HepG2 (cell line): ENCODE measurements around the gene YIF1A. TPM values are rescaled to one million over a fixed set of nuclear protein-coding genes. Genes with fewer than 3 reads are reported as not detected.

Source experiments
- ATF2 ChIP-seq: sonication (generic); formaldehyde crosslinking; IDR thresholded peaks from 2 replicates; pipeline ENCODE4 v1.4.0; 2020; ENCODE audit warnings: missing genetic modification reagents
- DNMT3B ChIP-seq: conservative IDR thresholded peaks from 2 replicates; pipeline ENCODE4 v1.6.1; 2016; ENCODE audit warnings: missing biosample characterization, control low read depth
- ESRRA ChIP-seq: sonication (generic); formaldehyde crosslinking; IDR thresholded peaks from 2 replicates; pipeline ENCODE4 v1.5.1; 2020; ENCODE audit warnings: mild to moderate bottlenecking, low read depth, missing genetic modification reagents
- FOXC1 ChIP-seq: sonication (generic); formaldehyde crosslinking; IDR thresholded peaks from 2 replicates; pipeline ENCODE4 v1.8.0; 2022; ENCODE audit warnings: mild to moderate bottlenecking, missing genetic modification reagents, borderline replicate concordance
- HNF1A ChIP-seq, 2 experiments: sonication (generic) in 1 of 2; formaldehyde crosslinking in 1 of 2; IDR thresholded peaks; 2 replicates each; pipeline versions ENCODE4 v1.4.0 to v1.6.1; 2016 to 2020; ENCODE audit warnings: borderline replicate concordance in 1 of 2, low read depth in 1 of 2, mild to moderate bottlenecking in 1 of 2, missing genetic modification reagents in 1 of 2
- HNF4G ChIP-seq, 2 experiments: sonication (generic) in 1 of 2; formaldehyde crosslinking in 1 of 2; IDR thresholded peaks; 2 replicates each; pipeline versions ENCODE4 v1.4.0 to v1.6.1; 2011 to 2020; ENCODE audit warnings: borderline replicate concordance in 2 of 2, low read depth in 2 of 2, mild to moderate bottlenecking in 2 of 2, low read length in 1 of 2, missing genetic modification reagents in 1 of 2, moderate library complexity in 1 of 2
- KDM5A ChIP-seq: fragments of 200-600 bp; sonication (generic); IDR thresholded peaks from 2 replicates; pipeline ENCODE4 v1.7.0; 2018; ENCODE audit warnings: antibody characterized with exemption, mild to moderate bottlenecking, low read length, borderline replicate concordance
- MED8 ChIP-seq: sonication (generic); formaldehyde crosslinking; IDR thresholded peaks from 2 replicates; pipeline ENCODE4 v1.8.1; 2023; ENCODE audit warnings: mild to moderate bottlenecking, missing genetic modification reagents; ENCODE audit not compliant: insufficient replicate concordance
- NCOA2 ChIP-seq: sonication (generic); formaldehyde crosslinking; IDR thresholded peaks from 2 replicates; pipeline ENCODE4 v1.8.0; 2022; ENCODE audit warnings: inconsistent platforms
- PHF20 ChIP-seq: sonication (generic); formaldehyde crosslinking; IDR thresholded peaks from 2 replicates; pipeline ENCODE4 v1.5.0; 2020; ENCODE audit warnings: mild to moderate bottlenecking, missing genetic modification reagents
- PRDM15 ChIP-seq: sonication (generic); formaldehyde crosslinking; IDR thresholded peaks from 2 replicates; pipeline ENCODE4 v1.4.0; 2020; ENCODE audit warnings: missing genetic modification reagents
- SALL1 ChIP-seq: sonication (generic); formaldehyde crosslinking; IDR thresholded peaks from 2 replicates; pipeline ENCODE4 v1.8.0; 2022; ENCODE audit warnings: mild to moderate bottlenecking, missing genetic modification reagents
- SAP130 ChIP-seq: IDR thresholded peaks from 2 replicates; pipeline ENCODE4 v1.6.1; 2016; ENCODE audit warnings: low read depth
- SP4 ChIP-seq: sonication (generic); formaldehyde crosslinking; IDR thresholded peaks from 2 replicates; pipeline ENCODE4 v1.8.1; 2023; ENCODE audit warnings: mild to moderate bottlenecking, missing genetic modification reagents
- SPEN ChIP-seq: sonication (generic); formaldehyde crosslinking; IDR thresholded peaks from 2 replicates; pipeline ENCODE4 v1.5.1; 2020; ENCODE audit warnings: low read depth, mild to moderate bottlenecking, missing genetic modification reagents
- ZNF292 ChIP-seq: sonication (generic); formaldehyde crosslinking; IDR thresholded peaks from 2 replicates; pipeline ENCODE4 v1.8.1; 2022; ENCODE audit warnings: mild to moderate bottlenecking, low read depth, missing genetic modification reagents, borderline replicate concordance
- ZNF350 ChIP-seq: sonication (generic); formaldehyde crosslinking; IDR thresholded peaks from 2 replicates; pipeline ENCODE4 v1.4.0; 2020; ENCODE audit warnings: mild to moderate bottlenecking, low read depth, missing genetic modification reagents, borderline replicate concordance
- ZNF772 ChIP-seq: sonication (generic); formaldehyde crosslinking; IDR thresholded peaks from 2 replicates; pipeline ENCODE4 v1.5.0; 2020; ENCODE audit warnings: mild to moderate bottlenecking, missing genetic modification reagents
- polyA plus RNA-seq, 8 experiments: library from polyadenylated mRNA; depleted of rRNA in 3 of 8; stranded (reverse) in 7 of 8; unstranded in 1 of 8; fragments of >200 nt; fragmentation: Illumina TruSeq in 4 of 8; extraction: Trizol in 4 of 8; gene quantifications; 2 replicates each; pipeline versions ENCODE4 v1.2.1 to v1.2.3, GENCODE V29; 2011 to 2016; ENCODE audit warnings: low read depth in 4 of 8, missing spikeins in 1 of 8, mixed read lengths in 1 of 8; ENCODE audit not compliant: insufficient read depth in 1 of 8
- total RNA-seq, 5 experiments: library from RNA; depleted of rRNA; stranded (reverse); fragments of >200 nt; fragmentation: Illumina TruSeq; extraction: Trizol; gene quantifications; 2 replicates each; pipeline ENCODE4 v1.2.3, GENCODE V29; 2016; ENCODE audit warnings: low read depth in 1 of 5

Gene YIF1A
- total and polyA plus RNA-seq, 2 of the 13 experiments (the other 11 are each of a cell fraction or from before 2014, with no cell fraction given), result 133 to 145 TPM

DNA sequence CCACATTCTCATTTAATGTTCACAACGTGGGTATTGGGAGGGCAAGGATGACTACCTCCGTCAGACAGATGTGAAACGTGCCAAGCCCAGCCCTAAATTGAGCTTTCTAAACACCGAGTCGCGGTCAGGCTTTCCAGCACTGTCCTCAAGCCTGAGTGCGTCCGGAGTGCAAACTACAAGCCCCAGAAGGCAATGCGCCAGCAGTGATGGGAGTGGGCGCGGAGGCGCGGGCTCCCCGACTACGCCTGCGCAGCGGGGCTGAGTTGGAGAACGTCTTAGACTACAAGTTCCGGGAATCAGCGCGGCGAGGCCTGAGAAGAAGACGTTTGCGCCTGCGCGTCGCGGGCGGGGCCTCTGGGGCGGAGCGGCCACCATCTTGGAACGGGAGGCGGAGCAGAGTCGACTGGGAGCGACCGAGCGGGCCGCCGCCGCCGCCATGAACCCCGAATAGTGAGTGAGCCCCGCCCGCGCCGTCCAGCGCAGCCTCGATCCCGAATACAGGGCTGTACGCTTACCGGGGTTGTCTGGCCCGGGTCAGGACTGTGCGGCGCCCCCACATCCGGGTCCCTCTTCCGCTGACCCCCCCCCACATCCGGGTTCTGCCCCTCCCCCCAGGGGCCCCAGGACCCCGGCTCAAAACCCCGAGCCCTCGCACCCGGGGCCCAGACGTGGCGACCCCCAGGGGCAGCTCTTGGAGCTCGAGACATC, 20.5 kb downstream of the YIF1A start, which contains the start of gene RAB1B (continued):
- TF ChIP-seq PRDM15 (CRISPR knock-in tag), result no peak
- TF ChIP-seq SPEN (CRISPR knock-in tag), result peak; percentile 64; the same call in 1 of the 2 replicates
- TF ChIP-seq HNF4G (IDR thresholded peaks at IDR 0.05; ENCODE audit: borderline replicate concordance, low read depth, low read length), result no peak
- TF ChIP-seq HNF4G (CRISPR knock-in tag; IDR thresholded peaks at IDR 0.05; ENCODE audit: borderline replicate concordance, low read depth), result no peak
- peak; percentile 61; the same call in 1 of the 2 replicates for TF ChIP-seq KDM5A
- peak; percentile 75 for TF ChIP-seq PHF20 (CRISPR knock-in tag)
- peak; percentile 53; the same call in 1 of the 2 replicates for TF ChIP-seq FOXC1 (CRISPR knock-in tag)
- peak; percentile 25; the same call in 1 of the 2 replicates for TF ChIP-seq ZNF350 (CRISPR knock-in tag)
- TF ChIP-seq ZNF292 (CRISPR knock-in tag), result 0 out of 2 replicates have a peak, but pooled peaks have one; percentile 22
- TF ChIP-seq SP4 (CRISPR knock-in tag), result peak; percentile 57; the same call in 1 of the 2 replicates
- no peak for TF ChIP-seq MED8 (CRISPR knock-in tag)
- peak; percentile 49; the same call in 1 of the 2 replicates for TF ChIP-seq SALL1 (CRISPR knock-in tag)
- peak; percentile 68; the same call in 1 of the 2 replicates for TF ChIP-seq ATF2 (CRISPR knock-in tag)
- 0 out of 2 replicates have a peak, but pooled peaks have one; percentile 12 for TF ChIP-seq NCOA2 (CRISPR knock-in tag)
- TF ChIP-seq DNMT3B (CRISPR knock-in tag), result 0 out of 2 replicates have a peak, but pooled peaks have one; percentile 63
- TF ChIP-seq ESRRA, result peak; percentile 46; the same call in 1 of the 2 replicates
- TF ChIP-seq ZNF772, result 0 out of 2 replicates have a peak, but pooled peaks have one; percentile 74
- TF ChIP-seq HNF1A (IDR thresholded peaks at IDR 0.05; ENCODE audit: low read depth), result 0 out of 2 replicates have a peak, but pooled peaks have one; percentile 23
- TF ChIP-seq HNF1A (CRISPR knock-in tag; IDR thresholded peaks at IDR 0.05; ENCODE audit: borderline replicate concordance), result no peak
- peak; percentile 36 for TF ChIP-seq SAP130 (CRISPR knock-in tag)
